GM10248 (cell line): ENCODE measurements around the gene USP49.

Experiments
- CTCF ChIA-PET: fragments of 300-600 bp; sonication (Branson Sonifier 250); formaldehyde crosslinking; extraction: SDS; loops from one replicate; lab custom pipeline; 2021; ENCODE audit warnings: antibody characterized with exemption; lab: Yijun Ruan, JAX
- POLR2A ChIA-PET: fragments of 350-650 bp; sonication (Branson Sonifier 250); formaldehyde crosslinking; extraction: SDS; loops from one replicate; lab custom pipeline; 2020; ENCODE audit warnings: antibody characterized with exemption; lab: Yijun Ruan, JAX
- DNase-seq: peaks from one replicate; pipeline ENCODE4 v3.0.0; 2012; ENCODE audit errors: extremely low spot score
- CTCF ChIP-seq: IDR thresholded peaks from 2 replicates; pipeline ENCODE4 v1.5.1; 2012; ENCODE audit warnings: mild to moderate bottlenecking, low read depth; ENCODE audit errors: extremely low read depth, missing control alignments, control extremely low read depth

The USP49 gene

GRCh38 chr6:41787219-41787917 is 107.8 kb downstream of the USP49 start, which contains the start of gene TOMM6:
TOMM6 (plus strand) TSS chr6:41787694; CDS start chr6:41787698, 4 bp downstream.
- peak; percentile 93 for DNase-seq
- POLR2A ChIA-PET = interaction anchor here (0.6 to 0.7 kb wide), 2 partner anchors 53 to 238 kb away, joined by 3 to 4 read pairs; no protein-coding TSS in a partner anchor
- CTCF ChIA-PET = interaction anchor here (0.6 to 11.1 kb wide), 62 partner anchors 7 to 760 kb away, joined by 3 to 253 read pairs (median 4); partner anchors contain the start of genes BYSL, CCND3, MED20 and TAF8
- TF ChIP-seq CTCF = peak; percentile 92

DNA sequence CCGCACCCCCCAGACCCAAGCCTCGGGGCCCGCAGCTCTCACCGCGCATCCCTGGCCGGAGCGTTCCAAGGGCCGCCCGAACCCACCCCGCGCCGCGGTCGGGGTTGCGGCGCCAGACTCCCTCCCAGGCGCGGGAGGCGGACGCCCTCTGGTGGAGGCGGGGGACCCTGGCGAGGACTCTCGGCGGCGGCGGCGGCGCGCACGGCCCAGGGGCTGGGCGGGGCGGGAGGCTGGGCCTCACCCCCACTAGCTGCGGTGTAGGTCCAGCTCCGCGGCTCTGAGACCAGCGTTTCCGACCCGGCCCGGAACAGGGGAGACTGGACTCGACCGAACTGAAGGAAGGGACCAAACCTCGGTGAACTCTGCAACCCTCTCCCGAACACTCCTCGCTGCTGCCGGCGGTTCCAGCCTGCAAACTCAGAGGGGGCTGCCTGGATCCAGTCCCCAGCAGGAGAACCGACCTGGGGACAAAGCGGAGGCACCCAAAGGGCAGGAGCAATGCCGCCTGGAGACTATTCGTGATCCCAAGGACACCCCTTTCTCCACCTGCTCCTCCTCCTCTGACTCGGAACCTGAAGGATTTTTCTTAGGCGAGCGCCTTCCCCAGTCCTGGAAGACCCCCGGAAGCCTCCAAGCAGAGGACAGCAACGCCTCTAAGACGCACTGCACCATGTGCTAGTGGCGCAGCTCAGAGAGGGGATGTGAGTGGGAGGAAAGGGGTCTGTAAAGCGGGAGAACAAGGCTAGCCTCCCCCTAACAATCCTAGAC is 108.5 kb downstream of the USP49 start:
- ChIA-PET CTCF (interaction anchor here (0.6 to 11.1 kb wide), 67 partner anchors 8 to 761 kb away, joined by 3 to 253 read pairs (median 4); partner anchors contain the start of genes BYSL, CCND3, MED20 and TAF8), POLR2A (no interaction called here)
- TF ChIP-seq CTCF = peak; percentile 91
- peak; percentile 91 for DNase-seq

DNA sequence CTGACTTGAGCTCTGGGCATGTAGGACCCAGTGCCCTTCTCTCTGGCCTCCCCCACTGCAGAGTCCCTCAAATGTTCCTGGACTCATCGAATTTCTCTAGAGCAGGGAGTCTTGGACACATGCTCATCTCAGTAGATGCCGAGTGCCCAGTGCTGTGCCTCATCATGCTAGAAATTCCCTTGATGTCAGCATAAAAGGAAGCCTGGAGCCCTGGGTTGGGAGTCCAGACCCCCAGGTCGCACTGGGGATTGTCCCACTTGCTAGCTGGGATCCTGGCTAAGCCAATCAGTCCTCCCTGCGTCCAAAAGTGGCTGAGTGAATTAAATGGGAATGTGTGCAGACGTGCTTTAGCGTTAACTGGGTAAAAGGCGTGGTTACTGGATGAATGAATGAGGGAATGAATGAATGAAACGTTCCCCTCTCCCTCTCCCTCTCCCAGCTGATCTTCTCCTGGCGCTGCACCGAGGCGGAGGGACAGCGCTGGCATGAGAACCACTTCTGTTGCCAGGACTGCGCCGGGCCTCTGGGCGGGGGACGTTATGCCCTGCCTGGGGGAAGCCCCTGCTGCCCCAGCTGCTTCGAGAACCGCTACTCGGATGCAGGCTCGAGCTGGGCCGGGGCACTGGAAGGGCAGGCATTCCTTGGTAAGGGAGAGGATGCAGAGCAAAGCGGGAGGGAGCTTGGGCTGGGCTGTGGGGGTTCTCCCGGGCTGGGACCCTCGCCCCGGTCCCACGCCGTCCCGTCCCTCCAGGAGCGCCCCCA is 109.3 kb downstream of the USP49 start:
- no peak for TF ChIP-seq CTCF
- CTCF ChIA-PET = interaction anchor here (0.7 to 11.1 kb wide), 48 partner anchors 9 to 761 kb away, joined by 3 to 253 read pairs (median 6); partner anchors contain the start of genes BYSL, CCND3, MED20 and TAF8
- DNase-seq = no peak
- POLR2A ChIA-PET = no interaction called here

DNA sequence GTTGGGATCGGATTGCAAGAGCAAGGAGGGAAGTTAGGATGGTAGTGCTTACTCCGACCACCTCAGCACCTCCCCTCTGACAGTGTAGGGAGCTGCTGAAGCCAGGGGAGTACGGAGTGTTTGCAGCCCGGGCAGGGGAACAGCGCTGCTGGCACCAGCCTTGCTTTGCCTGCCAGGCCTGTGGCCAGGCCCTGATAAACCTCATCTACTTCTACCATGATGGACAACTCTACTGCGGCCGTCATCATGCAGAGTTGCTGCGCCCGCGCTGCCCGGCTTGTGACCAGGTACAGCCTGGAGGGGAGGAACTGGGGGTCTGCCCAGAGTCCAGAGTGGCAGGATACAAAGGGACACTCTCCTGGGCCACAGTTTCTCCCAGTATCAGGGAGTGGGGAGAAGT is 109.9 kb downstream of the USP49 start:
- TF ChIP-seq CTCF = no peak
- no peak for DNase-seq
- CTCF ChIA-PET = interaction anchor here (0.9 to 11.1 kb wide), 19 partner anchors 9 to 380 kb away, joined by 3 to 253 read pairs (median 16); partner anchors contain the start of genes BYSL, MED20 and TAF8
- POLR2A ChIA-PET = no interaction called here

DNA sequence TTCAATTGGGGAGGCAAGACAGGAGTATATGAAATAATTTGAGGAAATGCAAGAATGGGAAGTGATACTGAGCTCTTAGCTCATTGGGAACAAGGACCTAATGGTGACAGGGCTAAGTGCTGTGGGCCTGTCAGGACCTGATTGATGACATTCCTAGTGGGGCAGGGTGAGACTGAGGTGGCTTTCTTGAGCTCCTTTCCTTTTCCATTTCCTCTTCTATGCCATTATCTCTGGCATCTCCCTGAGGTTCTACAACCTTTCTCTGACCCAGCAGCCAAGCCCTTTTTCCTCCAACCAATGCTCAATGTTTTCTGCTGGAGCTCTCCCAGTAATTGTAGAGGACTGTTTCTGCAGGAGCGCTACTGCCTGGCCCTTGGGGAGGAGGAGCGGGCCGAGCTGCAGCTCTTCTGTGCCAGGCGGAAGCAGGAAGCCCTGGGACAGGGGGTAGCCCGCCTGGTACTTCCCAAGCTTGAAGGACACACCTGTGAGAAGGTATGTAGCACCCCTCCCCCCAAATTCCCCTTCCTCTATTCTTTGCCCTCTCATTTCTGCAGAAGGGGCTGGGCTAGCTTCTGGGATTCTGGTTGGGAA is 110.5 kb downstream of the USP49 start:
- no peak for TF ChIP-seq CTCF
- no peak for DNase-seq
- ChIA-PET POLR2A (no interaction called here), CTCF (interaction anchor here (1.3 to 11.1 kb wide), 12 partner anchors 9 to 416 kb away, joined by 4 to 253 read pairs (median 20); partner anchors contain the start of genes BYSL, MED20 and TAF8)
